Umbilical cord (tissue), 2 donors: ENCODE results near the gene TCEAL1. TPM values are rescaled to one million over a fixed set of nuclear protein-coding genes. Genes with fewer than 3 reads are reported as not detected.
"Not testable (repeated sequence)": the region's sequence is repeated elsewhere in the genome, so short reads cannot be mapped to it uniquely, and the experiment has no call there.

ENCODE experiments used
- DNase-seq: peaks from one replicate; pipeline ENCODE4 v3.0.0-alpha.2; 2015; ENCODE audit warnings: low spot score
- total RNA-seq: library from RNA; depleted of rRNA; stranded (reverse); fragments of >200 nt; gene quantifications from one replicate; pipeline ENCODE4 v1.2.3, GENCODE V29; 2014; ENCODE audit warnings: low replicate concordance; ENCODE audit not compliant: insufficient read depth

The TCEAL1 gene, protein sequence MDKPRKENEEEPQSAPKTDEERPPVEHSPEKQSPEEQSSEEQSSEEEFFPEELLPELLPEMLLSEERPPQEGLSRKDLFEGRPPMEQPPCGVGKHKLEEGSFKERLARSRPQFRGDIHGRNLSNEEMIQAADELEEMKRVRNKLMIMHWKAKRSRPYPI
- total RNA-seq, result 63.6 TPM

DNA sequence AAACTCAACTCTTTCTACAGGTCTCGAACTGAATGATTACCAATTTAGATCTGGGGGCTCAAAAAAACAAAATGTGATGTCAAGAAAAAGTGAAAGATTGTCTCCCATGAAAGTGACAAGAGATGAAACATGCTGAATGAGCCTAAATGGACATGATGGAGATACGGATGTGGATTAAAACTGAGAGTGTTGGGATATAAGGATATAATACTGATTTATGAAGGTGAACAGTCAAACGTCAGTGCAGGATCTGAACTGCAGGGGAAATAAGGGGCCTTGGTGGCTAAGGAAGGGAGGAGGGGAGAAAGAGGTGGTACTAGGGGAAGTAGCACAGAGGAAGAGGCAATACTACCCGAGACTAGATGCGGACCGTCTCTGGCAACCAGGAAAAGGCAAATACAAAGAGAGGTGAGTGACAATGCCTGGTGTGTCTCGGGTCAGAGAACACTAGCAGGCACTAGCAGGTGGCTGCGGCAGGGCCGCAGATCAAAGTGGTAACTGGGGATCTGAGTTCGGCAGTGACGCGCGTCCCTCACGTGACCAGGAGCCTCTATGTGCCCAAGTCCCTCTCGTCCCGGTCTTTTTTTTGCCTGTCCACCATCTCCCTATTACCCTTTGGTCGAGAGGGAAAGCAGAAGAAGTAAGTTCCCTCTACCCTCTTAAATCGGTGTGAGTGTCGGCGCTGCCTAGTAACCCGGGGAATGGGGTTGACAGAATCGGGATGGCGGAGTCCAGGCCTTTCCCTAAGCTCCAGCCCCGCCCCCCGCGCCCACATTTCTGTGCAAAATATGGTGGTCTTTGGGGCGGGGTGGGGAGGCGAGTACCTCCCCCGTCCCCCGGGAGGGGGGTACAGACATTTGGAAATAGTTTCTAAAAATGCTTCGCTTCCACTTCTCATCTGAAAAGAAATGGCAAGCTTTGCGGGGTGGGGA lies at the start of gene TCEAL1:
TCEAL1 (plus strand) TSS at position 590 of the 932 bp plus-strand sequence. CDS start 942 bp downstream, outside the sequence.
- DNase-seq, result peak; percentile 56

GRCh38 chrX:103584596-103584995 lies 44.2 kb upstream of the TCEAL1 start:
- DNase-seq, result no peak

DNA sequence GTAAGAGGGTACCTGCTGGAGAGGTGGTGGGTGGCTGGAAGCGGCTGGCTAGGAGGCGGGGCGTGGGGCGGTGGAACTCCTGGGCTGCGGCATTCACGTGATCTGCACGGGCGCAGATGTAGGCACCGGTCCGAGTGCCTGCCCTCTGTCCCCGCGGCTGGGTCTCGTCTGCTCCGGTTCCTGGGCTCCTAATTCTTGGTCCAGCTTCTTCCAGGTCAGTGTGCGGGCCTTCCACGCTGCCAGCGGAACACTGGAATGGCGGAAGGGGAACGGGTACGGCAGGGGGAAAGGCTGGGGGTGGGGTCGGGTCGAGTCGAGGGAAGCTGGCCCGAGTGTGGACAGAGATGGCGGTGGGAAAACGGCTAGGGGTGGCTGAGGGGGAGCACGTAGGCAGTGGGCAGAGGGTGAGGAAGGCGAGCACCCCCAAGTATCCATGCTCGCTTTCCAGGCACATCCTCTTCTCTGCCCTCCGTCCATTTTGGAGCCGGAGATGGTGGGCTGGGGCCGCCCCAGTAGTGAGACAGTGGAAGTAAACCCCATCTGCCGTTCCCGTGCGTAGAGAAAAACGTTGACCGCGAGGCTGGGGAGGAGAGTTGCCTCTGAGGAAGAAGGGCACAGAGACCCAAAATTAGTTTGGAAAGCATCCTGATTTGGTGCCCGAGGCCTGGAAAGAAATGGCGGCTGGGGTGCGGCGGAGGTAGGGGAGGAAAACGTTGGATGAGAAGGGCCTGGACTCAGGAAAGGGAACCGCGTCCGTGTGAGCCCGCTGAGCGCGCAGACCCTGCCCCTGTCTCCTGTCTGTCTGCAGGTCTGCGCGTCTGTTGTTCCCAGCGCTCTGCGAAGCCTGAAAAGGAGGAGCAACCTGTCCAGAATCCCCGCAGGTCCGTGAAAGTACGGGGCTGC lies 43.1 kb upstream of the TCEAL1 start, which contains the start of gene TCEAL4:
TCEAL4 (plus strand) TSS at position 105 of the 903 bp plus-strand sequence. CDS start 1,161 bp downstream, outside the sequence.
- DNase-seq, result peak; percentile 59

- peak; percentile 16 for DNase-seq
Observed at GRCh38 chrX:103586314-103586646, 42.5 kb upstream of the TCEAL1 start.

DNA sequence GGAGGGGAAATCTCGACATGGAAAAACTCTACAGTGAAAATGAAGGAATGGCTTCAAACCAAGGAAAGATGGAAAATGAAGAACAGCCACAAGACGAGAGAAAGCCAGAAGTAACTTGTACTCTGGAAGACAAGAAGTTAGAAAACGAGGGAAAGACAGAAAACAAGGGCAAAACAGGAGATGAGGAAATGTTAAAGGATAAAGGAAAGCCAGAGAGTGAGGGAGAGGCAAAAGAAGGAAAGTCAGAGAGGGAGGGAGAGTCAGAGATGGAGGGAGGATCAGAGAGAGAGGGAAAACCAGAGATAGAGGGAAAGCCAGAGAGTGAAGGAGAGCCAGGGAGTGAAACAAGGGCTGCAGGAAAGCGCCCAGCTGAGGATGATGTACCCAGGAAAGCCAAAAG lies 42.1 kb upstream of the TCEAL1 start:
- DNase-seq, result no peak

- DNase-seq, result not testable (repeated sequence)
Observed at GRCh38 chrX:103592295-103592694, 36.5 kb upstream of the TCEAL1 start.

DNA sequence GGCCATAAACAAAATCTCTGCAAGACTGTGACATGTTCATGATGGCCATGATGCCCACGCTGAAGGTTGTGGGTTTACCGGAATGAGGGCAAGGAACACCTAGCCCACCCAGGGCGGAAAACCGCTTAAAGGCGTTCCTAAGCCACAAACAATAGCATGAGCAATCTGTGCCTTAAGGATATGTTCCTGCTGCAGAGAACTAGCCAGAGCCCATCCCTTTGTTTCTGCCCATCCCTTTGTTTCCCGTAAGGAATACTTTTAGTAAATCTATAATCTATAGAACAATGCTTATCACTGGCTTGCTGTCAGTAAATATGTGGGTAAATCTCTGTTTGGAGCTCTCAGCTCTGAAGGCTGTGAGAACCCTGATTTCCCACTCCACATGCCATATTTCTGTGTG lies 33.6 kb upstream of the TCEAL1 start:
- DNase-seq, result not testable (repeated sequence)

GRCh38 chrX:103607364-103608305 lies 21.1 kb upstream of the TCEAL1 start, which contains the start of gene TCEAL3:
TSS of gene TCEAL3 (plus strand) at chrX:103607963. CDS start at chrX:103609065, 1,102 bp downstream.
- peak; percentile 56 for DNase-seq

DNA sequence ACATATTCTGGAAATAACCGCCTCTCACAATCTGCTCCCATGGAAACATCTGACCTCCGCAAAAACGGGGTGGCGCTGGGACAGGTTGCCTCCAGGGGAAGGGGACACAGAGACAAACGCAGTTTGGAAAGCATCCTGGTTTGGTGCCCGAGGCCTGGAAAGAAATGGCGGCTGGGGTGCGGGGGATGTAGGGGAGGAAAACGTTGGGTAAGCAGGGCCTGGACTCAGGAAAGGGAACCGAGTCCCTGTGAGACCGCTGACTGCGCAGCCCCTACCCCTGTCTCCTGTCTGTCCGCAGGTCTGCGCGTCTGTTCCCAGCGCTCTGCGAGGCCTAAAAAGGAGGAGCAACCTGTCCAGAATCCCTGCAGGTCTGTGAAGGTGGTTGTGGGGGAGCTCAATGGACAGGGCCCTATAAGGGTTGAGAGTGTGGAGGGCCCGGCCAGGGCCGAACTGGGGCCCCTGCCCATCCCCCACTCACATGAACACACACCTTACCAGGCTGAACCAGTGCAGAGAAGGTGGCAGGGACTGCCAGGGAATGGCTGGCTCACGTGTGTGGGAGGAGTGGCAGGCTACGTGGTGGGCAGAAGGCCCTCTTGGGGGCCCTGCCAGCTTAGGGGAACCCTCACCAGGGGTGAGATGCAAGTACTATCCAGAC lies 20.3 kb upstream of the TCEAL1 start:
- no peak for DNase-seq

- DNase-seq, result no peak
Observed at GRCh38 chrX:103610282-103610681, 18.5 kb upstream of the TCEAL1 start.

- DNase-seq, result no peak
Observed at GRCh38 chrX:103613362-103613890, 15.3 kb upstream of the TCEAL1 start.

- no peak for DNase-seq
Observed at GRCh38 chrX:103614999-103615398, 13.8 kb upstream of the TCEAL1 start.

DNA sequence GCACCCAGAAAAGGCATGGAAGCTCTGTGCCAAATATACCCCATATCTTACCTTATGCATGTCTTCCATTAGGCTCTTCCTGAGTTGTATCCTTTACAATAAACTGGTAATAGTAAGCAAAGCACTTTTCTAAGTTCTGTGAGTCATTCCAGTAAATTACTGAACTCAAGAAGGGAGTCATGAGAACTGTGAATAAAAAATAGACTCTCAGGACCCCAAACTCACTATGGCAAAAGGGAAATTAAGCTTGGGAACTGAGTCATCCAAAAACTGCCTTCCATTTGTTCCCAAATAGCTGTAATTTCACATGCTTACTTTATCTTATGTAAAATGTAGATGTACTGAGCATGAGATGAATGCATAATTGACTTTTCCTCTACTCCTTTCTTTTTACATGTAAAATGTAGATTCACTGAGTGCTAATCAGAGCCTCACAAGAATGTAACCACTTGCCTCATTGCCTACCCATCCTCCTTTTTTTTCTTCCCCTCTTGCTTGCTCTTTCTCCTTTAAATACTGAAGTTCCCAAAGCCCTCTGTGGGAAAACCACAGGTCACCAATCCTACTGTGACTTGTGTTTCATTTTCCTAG lies 12.9 kb upstream of the TCEAL1 start:
- no peak for DNase-seq

- DNase-seq, result no peak
Observed at GRCh38 chrX:103616676-103617186, 12.0 kb upstream of the TCEAL1 start.

- no peak for DNase-seq
Observed at GRCh38 chrX:103624111-103624510, 4.7 kb upstream of the TCEAL1 start.

- no peak for DNase-seq
Observed at GRCh38 chrX:103626855-103627254, 1.9 kb upstream of the TCEAL1 start.

DNA sequence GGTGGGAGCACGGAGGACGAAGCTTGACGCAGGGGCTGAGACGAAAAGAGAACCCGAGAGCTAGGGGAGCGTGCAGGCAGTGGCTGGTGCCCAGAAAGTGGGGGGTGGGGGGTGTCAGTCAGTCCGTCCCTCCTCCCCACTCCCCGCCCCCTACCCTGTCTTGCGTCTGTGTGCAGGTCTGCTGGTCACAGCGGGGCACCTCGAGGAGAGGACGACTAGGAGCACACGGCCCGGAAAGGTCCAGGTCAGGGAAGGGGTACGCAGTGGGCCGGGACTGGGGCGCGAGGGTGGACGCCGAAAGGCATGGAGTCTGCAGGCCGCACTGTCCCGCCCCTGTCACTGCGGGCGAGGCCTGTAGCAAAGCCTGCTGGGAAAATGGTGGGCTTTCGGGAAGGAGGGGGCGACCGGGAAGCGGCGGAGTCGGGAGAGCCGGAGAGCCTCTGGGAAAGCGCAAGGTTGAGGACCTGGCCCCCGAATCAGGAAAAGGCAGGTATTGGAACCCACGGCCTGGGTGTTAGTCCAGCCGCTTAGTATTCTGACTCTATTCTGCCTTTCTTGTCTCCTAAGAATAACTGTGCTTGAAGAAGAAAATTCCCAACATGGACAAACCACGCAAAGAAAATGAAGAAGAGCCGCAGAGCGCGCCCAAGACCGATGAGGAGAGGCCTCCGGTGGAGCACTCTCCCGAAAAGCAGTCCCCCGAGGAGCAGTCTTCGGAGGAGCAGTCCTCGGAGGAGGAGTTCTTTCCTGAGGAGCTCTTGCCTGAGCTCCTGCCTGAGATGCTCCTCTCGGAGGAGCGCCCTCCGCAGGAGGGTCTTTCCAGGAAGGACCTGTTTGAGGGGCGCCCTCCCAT lies 769 bp downstream of the TCEAL1 start:
- peak; percentile 83 for DNase-seq

DNA sequence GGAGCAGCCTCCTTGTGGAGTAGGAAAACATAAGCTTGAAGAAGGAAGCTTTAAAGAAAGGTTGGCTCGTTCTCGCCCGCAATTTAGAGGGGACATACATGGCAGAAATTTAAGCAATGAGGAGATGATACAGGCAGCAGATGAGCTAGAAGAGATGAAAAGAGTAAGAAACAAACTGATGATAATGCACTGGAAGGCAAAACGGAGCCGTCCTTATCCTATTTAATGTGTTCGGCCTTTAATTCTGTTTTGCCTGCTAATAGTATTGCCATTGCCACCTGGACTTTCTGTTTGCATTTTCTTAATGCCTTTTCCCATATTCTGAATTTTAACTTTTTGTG lies 1.4 kb downstream of the TCEAL1 start:
- no peak for DNase-seq
